ENCODE results near the gene MCM3.

- no peak for TF ChIP-seq CTCF (IDR thresholded peaks at IDR 0.05)
- no peak for TF ChIP-seq POLR2A (IDR thresholded peaks at IDR 0.05)
Observed at GRCh38 chr6:52249078-52249477, 35.5 kb downstream of the MCM3 start.

Data from uterus (tissue), 2 donors.